Measurements from ENCODE around the gene ATP1A2.

ATP1A2 gene

GRCh38 chr1:160186246-160186645 lies 70.7 kb downstream of the ATP1A2 start:
- H3K9me3 ChIP-seq (ENCODE audit: low read length), result no peaks in the 10 kb centered on the region
- no peaks in the 10 kb centered on the region for H3K27me3 ChIP-seq (ENCODE audit: insufficient read depth, low read length)
- no peak overlapping the region for H3K4me3 ChIP-seq (ENCODE audit: low read depth, low read length, poor library complexity, severe bottlenecking)
- H3K36me3 ChIP-seq (ENCODE audit: insufficient read depth, low read length), result no peaks in the 10 kb centered on the region
- no peak overlapping the region for H2AFZ ChIP-seq (ENCODE audit: low read length)
- no peak overlapping the region for H3K27ac ChIP-seq (ENCODE audit: low read depth, low read length, poor library complexity, severe bottlenecking)
- H3K79me2 ChIP-seq (ENCODE audit: insufficient read depth, low read length), result no peaks in the 10 kb centered on the region
- no peak overlapping the region for H3K9ac ChIP-seq (ENCODE audit: low read length)
- TF ChIP-seq, protein P1, sequence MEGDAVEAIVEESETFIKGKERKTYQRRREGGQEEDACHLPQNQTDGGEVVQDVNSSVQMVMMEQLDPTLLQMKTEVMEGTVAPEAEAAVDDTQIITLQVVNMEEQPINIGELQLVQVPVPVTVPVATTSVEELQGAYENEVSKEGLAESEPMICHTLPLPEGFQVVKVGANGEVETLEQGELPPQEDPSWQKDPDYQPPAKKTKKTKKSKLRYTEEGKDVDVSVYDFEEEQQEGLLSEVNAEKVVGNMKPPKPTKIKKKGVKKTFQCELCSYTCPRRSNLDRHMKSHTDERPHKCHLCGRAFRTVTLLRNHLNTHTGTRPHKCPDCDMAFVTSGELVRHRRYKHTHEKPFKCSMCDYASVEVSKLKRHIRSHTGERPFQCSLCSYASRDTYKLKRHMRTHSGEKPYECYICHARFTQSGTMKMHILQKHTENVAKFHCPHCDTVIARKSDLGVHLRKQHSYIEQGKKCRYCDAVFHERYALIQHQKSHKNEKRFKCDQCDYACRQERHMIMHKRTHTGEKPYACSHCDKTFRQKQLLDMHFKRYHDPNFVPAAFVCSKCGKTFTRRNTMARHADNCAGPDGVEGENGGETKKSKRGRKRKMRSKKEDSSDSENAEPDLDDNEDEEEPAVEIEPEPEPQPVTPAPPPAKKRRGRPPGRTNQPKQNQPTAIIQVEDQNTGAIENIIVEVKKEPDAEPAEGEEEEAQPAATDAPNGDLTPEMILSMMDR (IDR thresholded peaks at IDR 0.05; ENCODE audit: low read length), result no peak
- no peak for TF ChIP-seq EZH2 (IDR thresholded peaks at IDR 0.05; ENCODE audit: borderline replicate concordance, low read length)
- no peak overlapping the region for H3K4me2 ChIP-seq (ENCODE audit: low read length)
- no peaks in the 10 kb centered on the region for H4K20me1 ChIP-seq (ENCODE audit: insufficient read depth, low read length)
- H3K4me1 ChIP-seq (ENCODE audit: insufficient read depth, low read length, severe bottlenecking), result no peaks in the 10 kb centered on the region
- H3F3A ChIP-seq (ENCODE audit: insufficient read depth, low read length), result no peaks in the 10 kb centered on the region
- no peaks in the 10 kb centered on the region for H3K9me2 ChIP-seq (ENCODE audit: low read depth, low read length)

GRCh38 chr1:160186729-160187128 lies 71.2 kb downstream of the ATP1A2 start:
- Histone ChIP-seq H3K9ac (ENCODE audit: low read length) (no peak overlapping the region), H3F3A (ENCODE audit: insufficient read depth, low read length) (no peaks in the 10 kb centered on the region), H4K20me1 (ENCODE audit: insufficient read depth, low read length) (no peaks in the 10 kb centered on the region), H3K4me3 (ENCODE audit: low read depth, low read length, poor library complexity, severe bottlenecking) (no peak overlapping the region), H3K9me2 (ENCODE audit: low read depth, low read length) (no peaks in the 10 kb centered on the region), H2AFZ (ENCODE audit: low read length) (no peak overlapping the region), H3K9me3 (ENCODE audit: low read length) (no peaks in the 10 kb centered on the region), H3K4me1 (ENCODE audit: insufficient read depth, low read length, severe bottlenecking) (no peaks in the 10 kb centered on the region), H3K27me3 (ENCODE audit: insufficient read depth, low read length) (no peaks in the 10 kb centered on the region), H3K79me2 (ENCODE audit: insufficient read depth, low read length) (no peaks in the 10 kb centered on the region), H3K4me2 (ENCODE audit: low read length) (no peak overlapping the region), H3K36me3 (ENCODE audit: insufficient read depth, low read length) (no peaks in the 10 kb centered on the region), H3K27ac (ENCODE audit: low read depth, low read length, poor library complexity, severe bottlenecking) (no peak overlapping the region)
- TF ChIP-seq, protein P1 (IDR thresholded peaks at IDR 0.05; ENCODE audit: low read length), result no peak
- no peak for TF ChIP-seq EZH2 (IDR thresholded peaks at IDR 0.05; ENCODE audit: borderline replicate concordance, low read length)

GRCh38 chr1:160187407-160187806 lies 71.8 kb downstream of the ATP1A2 start:
- Histone ChIP-seq H3K4me3 (ENCODE audit: low read depth, low read length, poor library complexity, severe bottlenecking) (no peak overlapping the region), H3K79me2 (ENCODE audit: insufficient read depth, low read length) (no peaks in the 10 kb centered on the region), H3K4me2 (ENCODE audit: low read length) (no peak overlapping the region), H3K9ac (ENCODE audit: low read length) (no peak overlapping the region), H3K27me3 (ENCODE audit: insufficient read depth, low read length) (no peaks in the 10 kb centered on the region), H4K20me1 (ENCODE audit: insufficient read depth, low read length) (no peaks in the 10 kb centered on the region), H2AFZ (ENCODE audit: low read length) (no peak overlapping the region), H3K9me2 (ENCODE audit: low read depth, low read length) (no peaks in the 10 kb centered on the region), H3K36me3 (ENCODE audit: insufficient read depth, low read length) (no peaks in the 10 kb centered on the region), H3K9me3 (ENCODE audit: low read length) (no peaks in the 10 kb centered on the region), H3K27ac (ENCODE audit: low read depth, low read length, poor library complexity, severe bottlenecking) (no peak overlapping the region), H3K4me1 (ENCODE audit: insufficient read depth, low read length, severe bottlenecking) (no peaks in the 10 kb centered on the region), H3F3A (ENCODE audit: insufficient read depth, low read length) (no peaks in the 10 kb centered on the region)
- TF ChIP-seq EZH2 (IDR thresholded peaks at IDR 0.05; ENCODE audit: borderline replicate concordance, low read length), result no peak
- TF ChIP-seq, protein P1 (IDR thresholded peaks at IDR 0.05; ENCODE audit: low read length), result no peak
